BLaER1 treated with 17β-estradiol and CSF1 and Interleukin-3, amounts not matched to agents 10 nM and 100 nM (cell line): ENCODE data around the gene PMEL.
"Not testable (repeated sequence)": the region's sequence is repeated elsewhere in the genome, so short reads cannot be mapped to it uniquely, and the experiment has no call there.

Experiments used
- H3K27ac ChIP-seq, 11 experiments: shearing (Covaris generic); formaldehyde crosslinking; 2 replicates each; pipeline ENCODE4 v1.8.1; 2022
- H3K27me3 ChIP-seq, 11 experiments: shearing (Covaris generic); formaldehyde crosslinking; 2 replicates each; pipeline ENCODE4 v1.8.1; 2022
- H3K36me3 ChIP-seq, 11 experiments: shearing (Covaris generic); formaldehyde crosslinking; 2 replicates each; pipeline ENCODE4 v1.8.1; 2022
- H3K4me1 ChIP-seq, 10 experiments: shearing (Covaris generic); formaldehyde crosslinking; 2 replicates each; pipeline ENCODE4 v1.8.1; 2022
- H3K4me2 ChIP-seq, 11 experiments: shearing (Covaris generic); formaldehyde crosslinking; 2 replicates each; pipeline ENCODE4 v1.8.1; 2022
- H3K4me3 ChIP-seq, 10 experiments: shearing (Covaris generic); formaldehyde crosslinking; 2 replicates each; pipeline ENCODE4 v1.8.1; 2022
- H3K9ac ChIP-seq, 11 experiments: shearing (Covaris generic); formaldehyde crosslinking; 2 replicates each; pipeline ENCODE4 v1.8.1; 2022
- H3K9me3 ChIP-seq, 11 experiments: shearing (Covaris generic); formaldehyde crosslinking; replicated peaks in 1 of 11; 2 replicates each; pipeline ENCODE4 v1.8.1; 2022
- H4K20me1 ChIP-seq, 11 experiments: shearing (Covaris generic); formaldehyde crosslinking; 2 replicates each; pipeline ENCODE4 v1.8.1; 2022
- Cebpa-rat ChIP-seq, 11 experiments: shearing (Covaris generic); IDR thresholded peaks; 2 replicates each; pipeline ENCODE4 v1.8.1; 2022

Gene PMEL

GRCh38 chr12:55927588-55928502 is 38.0 kb downstream of the PMEL start, which contains the start of gene PYM1:
Gene PYM1, minus strand, starts transcription at chr12:55927894. Its CDS starts 133 bp downstream, at chr12:55927761.
- no peaks in the 10 kb centered on the region for H3K9me3 ChIP-seq
- H3K4me2 ChIP-seq = peak within 1 kb of the TSS; percentile 90 to 100 (median 97)
- no peaks in the 10 kb centered on the region for H3K27me3 ChIP-seq
- H3K4me3 ChIP-seq = peak within 1 kb of the TSS; percentile 76 to 95 (median 88)
- no peak for TF ChIP-seq Cebpa-rat (IDR thresholded peaks at IDR 0.05)
- H3K9ac ChIP-seq = peak within 1 kb of the TSS; percentile 88 to 97 (median 93)
- peak within 1 kb of the TSS; percentile 85 to 97 (median 93) for H3K27ac ChIP-seq
- H3K4me1 ChIP-seq = peaks cover 64 to 79% (median 74%) of the 10 kb centered on the region in 10 experiments
- H4K20me1 ChIP-seq = peaks cover 0 to 30% (median 0%) of the 10 kb centered on the region in 11 experiments; a peak in 6 of 22 replicates
- H3K36me3 ChIP-seq = peaks cover 6 to 26% (median 16%) of the 10 kb centered on the region in 11 experiments; a peak in 21 of 22 replicates

GRCh38 chr12:55926738-55927587 is 38.9 kb downstream of the PMEL start:
- Histone ChIP-seq H4K20me1 (peaks cover 0 to 39% (median 6%) of the 10 kb centered on the region in 11 experiments; a peak in 12 of 22 replicates), H3K27me3 (no peaks in the 10 kb centered on the region), H3K36me3 (peaks cover 15 to 35% (median 25%) of the 10 kb centered on the region in 11 experiments), H3K9me3 (no peaks in the 10 kb centered on the region), H3K9ac (peak overlapping the region; percentile 88 to 97 (median 93)), H3K4me1 (peaks cover 61 to 75% (median 69%) of the 10 kb centered on the region in 10 experiments), H3K27ac (peak overlapping the region; percentile 85 to 97 (median 93)), H3K4me3 (peak overlapping the region; percentile 76 to 95 (median 88)), H3K4me2 (peak overlapping the region; percentile 90 to 100 (median 97))
- TF ChIP-seq Cebpa-rat (IDR thresholded peaks at IDR 0.05) = no peak

- H3K27me3 ChIP-seq = no peaks in the 10 kb centered on the region
- peak overlapping the region; percentile 82 to 100 (median 97) for H3K4me2 ChIP-seq
- peak overlapping the region; percentile 76 to 95 (median 88) for H3K4me3 ChIP-seq
- H4K20me1 ChIP-seq = peaks cover 0 to 48% (median 13%) of the 10 kb centered on the region in 11 experiments; a peak in 12 of 22 replicates
- H3K27ac ChIP-seq = peak overlapping the region; percentile 85 to 97 (median 93)
- H3K36me3 ChIP-seq = peaks cover 21 to 41% (median 30%) of the 10 kb centered on the region in 11 experiments
- no peak for TF ChIP-seq Cebpa-rat (IDR thresholded peaks at IDR 0.05)
- H3K9me3 ChIP-seq = no peaks in the 10 kb centered on the region
- peak overlapping the region; percentile 88 to 97 (median 93) for H3K9ac ChIP-seq
- H3K4me1 ChIP-seq = peaks cover 55 to 76% (median 65%) of the 10 kb centered on the region in 10 experiments
Observed at GRCh38 chr12:55925870-55926737, 39.7 kb downstream of the PMEL start.

- H4K20me1 ChIP-seq = peaks cover 0 to 55% (median 18%) of the 10 kb centered on the region in 11 experiments; a peak in 13 of 22 replicates
- no peaks in the 10 kb centered on the region for H3K27me3 ChIP-seq
- H3K4me1 ChIP-seq = peaks cover 48 to 68% (median 57%) of the 10 kb centered on the region in 10 experiments
- H3K36me3 ChIP-seq = peaks cover 23 to 45% (median 32%) of the 10 kb centered on the region in 11 experiments
- peak overlapping the region in 9 of 11 experiments; percentile 88 to 97 (median 93); a peak in 11 of 22 replicates for H3K9ac ChIP-seq
- no peaks in the 10 kb centered on the region for H3K9me3 ChIP-seq
- peak in 2 of 11 experiments; percentile 53 to 55; a peak in 2 of 22 replicates for TF ChIP-seq Cebpa-rat (IDR thresholded peaks at IDR 0.05)
- peak overlapping the region; percentile 82 to 100 (median 97) for H3K4me2 ChIP-seq
- H3K27ac ChIP-seq = peak overlapping the region in 7 of 11 experiments; percentile 39 to 97 (median 94); a peak in 8 of 22 replicates
- H3K4me3 ChIP-seq = peak overlapping the region in 6 of 10 experiments; percentile 76 to 95 (median 90); a peak in 5 of 20 replicates
Observed at GRCh38 chr12:55925371-55925770, 40.5 kb downstream of the PMEL start.

GRCh38 chr12:55923648-55924047 is 42.2 kb downstream of the PMEL start:
- H3K27me3 ChIP-seq, H3K9ac ChIP-seq, H3K9me3 ChIP-seq, H3K4me3 ChIP-seq: not testable (repeated sequence)
- peak overlapping the region in 2 of 11 experiments; percentile 1 to 45; a peak in 2 of 22 replicates for H3K27ac ChIP-seq
- peaks cover 0 to 72% (median 32%) of the 10 kb centered on the region in 11 experiments; a peak in 13 of 22 replicates for H4K20me1 ChIP-seq
- peaks cover 31 to 51% (median 40%) of the 10 kb centered on the region in 10 experiments for H3K4me1 ChIP-seq
- 0 out of 22 replicates have a peak, but pooled peaks of 1 of the 11 experiments have one; percentile 20 for TF ChIP-seq Cebpa-rat (IDR thresholded peaks at IDR 0.05)
- H3K4me2 ChIP-seq = peak overlapping the region; percentile 3 to 99 (median 36); a peak in 13 of 22 replicates
- peaks cover 41 to 62% (median 48%) of the 10 kb centered on the region in 11 experiments for H3K36me3 ChIP-seq

- Histone ChIP-seq H3K27ac (no peak overlapping the region), H4K20me1 (peaks cover 0 to 83% (median 32%) of the 10 kb centered on the region in 11 experiments; a peak in 15 of 22 replicates), H3K27me3 (no peaks in the 10 kb centered on the region), H3K4me1 (peaks cover 28 to 46% (median 34%) of the 10 kb centered on the region in 10 experiments), H3K36me3 (peaks cover 42 to 76% (median 61%) of the 10 kb centered on the region in 11 experiments), H3K9ac (peak overlapping the region in 2 of 11 experiments; percentile 28 to 35; a peak in 2 of 22 replicates), H3K4me3 (no peak overlapping the region), H3K9me3 (peaks cover 0 to 6% (median 0%) of the 10 kb centered on the region in 11 experiments; a peak in 1 of 22 replicates), H3K4me2 (peak overlapping the region in 1 of 11 experiments; percentile 15; a peak in 2 of 22 replicates)
- no peak for TF ChIP-seq Cebpa-rat (IDR thresholded peaks at IDR 0.05)
Observed at GRCh38 chr12:55922126-55922525, 43.7 kb downstream of the PMEL start.

GRCh38 chr12:55919032-55919431 is 46.8 kb downstream of the PMEL start:
- H3K27ac ChIP-seq, H3K9me3 ChIP-seq, H3K9ac ChIP-seq, H3K27me3 ChIP-seq, H3K4me3 ChIP-seq, H3K4me2 ChIP-seq: not testable (repeated sequence)
- H4K20me1 ChIP-seq = peaks cover 0 to 94% (median 59%) of the 10 kb centered on the region in 11 experiments; a peak in 18 of 22 replicates
- peaks cover 46 to 98% (median 84%) of the 10 kb centered on the region in 11 experiments for H3K36me3 ChIP-seq
- H3K4me1 ChIP-seq = peaks cover 9 to 54% (median 30%) of the 10 kb centered on the region in 10 experiments; a peak in 17 of 20 replicates
